NCI-H524 (cell line): Measurements from ENCODE around the gene MRTFA.
A peak's percentile ranks its signal among the peaks of the same experiment; 100 is the strongest.
"Not testable (repeated sequence)": the region's sequence is repeated elsewhere in the genome, so short reads cannot be mapped to it uniquely, and the experiment has no call there.

ENCODE experiments used
- DNase-seq, 2 experiments: peaks; one replicate each; lab custom pipeline; 2025; lab: John Stamatoyannopoulos, UW

MRTFA gene

DNA sequence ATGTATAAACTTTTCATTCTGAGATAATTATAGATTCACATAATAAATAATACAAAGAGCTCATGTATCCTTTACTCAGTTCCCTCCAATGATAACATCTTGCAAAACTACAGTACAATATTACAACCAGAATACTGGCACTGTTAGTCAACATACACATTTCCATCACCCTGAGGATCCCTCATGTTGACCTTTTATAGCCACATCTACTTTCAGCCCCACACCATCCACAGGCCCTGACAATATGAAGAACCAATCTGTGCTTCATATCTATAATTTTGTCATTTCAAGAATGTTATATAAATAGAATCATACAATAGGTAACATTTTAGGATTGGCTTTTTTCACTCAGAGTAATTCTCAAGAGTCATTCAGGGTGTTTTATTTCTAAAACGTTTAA, 115.5 kb downstream of the MRTFA start:
- DNase-seq: no peak

DNA sequence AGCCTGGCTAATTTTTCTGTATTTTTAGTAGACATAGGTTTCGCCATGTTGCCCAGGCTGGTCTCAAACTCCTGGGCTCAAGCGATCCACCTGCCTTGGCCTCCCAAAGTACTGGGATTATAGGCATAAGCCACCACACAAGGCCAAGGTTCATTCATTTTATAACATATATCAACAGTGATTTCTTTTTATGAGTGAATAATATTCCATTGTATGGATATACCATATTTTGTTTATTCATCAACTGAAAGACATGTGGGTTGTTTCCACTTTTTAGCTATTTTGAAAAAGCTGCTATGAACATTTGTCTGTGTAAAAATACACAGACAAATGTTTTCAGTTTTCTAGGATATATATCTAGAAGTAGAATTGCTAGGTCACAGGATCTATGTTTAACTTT, 116.0 kb downstream of the MRTFA start:
- no peak for DNase-seq

DNA sequence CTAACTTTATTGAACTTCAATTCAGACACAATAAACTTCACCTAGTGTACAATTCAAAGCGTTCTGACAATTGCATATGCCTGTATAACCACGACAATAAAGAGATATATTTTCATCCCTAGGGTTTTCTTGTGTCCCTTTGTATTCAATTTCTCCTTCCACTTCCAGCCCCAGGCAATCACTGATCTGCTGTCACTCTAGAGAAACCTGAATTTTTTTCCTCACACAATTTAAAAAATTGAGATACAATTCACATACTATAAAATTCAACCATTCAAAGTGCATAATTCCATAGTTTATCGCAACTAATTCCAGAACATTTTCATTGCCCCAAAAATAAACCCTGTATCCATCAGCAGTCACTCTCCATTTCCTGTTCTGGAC, 116.6 kb downstream of the MRTFA start:
- no peak for DNase-seq

DNA sequence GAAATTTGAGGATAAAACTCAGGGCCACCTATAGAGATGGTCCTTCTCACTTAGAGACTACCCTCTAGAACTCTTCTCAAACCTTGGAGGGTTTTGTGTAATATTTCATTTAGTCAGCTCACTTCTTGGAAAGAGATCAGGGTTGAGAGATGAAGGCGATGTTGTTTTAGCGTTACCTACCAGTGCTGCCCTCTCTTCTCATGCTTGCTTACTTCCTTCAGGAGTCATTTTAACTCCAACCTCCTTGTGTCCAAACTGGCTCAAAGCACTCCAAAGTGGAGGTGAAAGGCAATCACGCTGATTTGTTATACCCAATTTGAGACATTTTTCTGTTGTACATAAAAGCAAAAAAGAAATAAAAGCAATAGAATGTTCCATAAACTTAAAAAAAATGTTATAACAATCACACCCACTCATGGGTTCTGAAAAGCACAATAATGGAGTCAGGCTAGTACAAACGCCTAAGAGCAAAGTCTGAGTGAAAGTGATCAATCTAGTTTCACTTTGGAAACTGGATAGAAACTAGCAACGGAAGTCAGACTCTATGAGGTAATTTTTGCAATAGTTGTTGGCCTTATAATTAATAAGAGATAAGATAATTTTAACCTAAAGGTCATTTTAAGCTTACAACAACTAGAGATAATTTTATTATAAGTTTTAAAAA, 117.1 kb downstream of the MRTFA start:
- DNase-seq: no peak

DNA sequence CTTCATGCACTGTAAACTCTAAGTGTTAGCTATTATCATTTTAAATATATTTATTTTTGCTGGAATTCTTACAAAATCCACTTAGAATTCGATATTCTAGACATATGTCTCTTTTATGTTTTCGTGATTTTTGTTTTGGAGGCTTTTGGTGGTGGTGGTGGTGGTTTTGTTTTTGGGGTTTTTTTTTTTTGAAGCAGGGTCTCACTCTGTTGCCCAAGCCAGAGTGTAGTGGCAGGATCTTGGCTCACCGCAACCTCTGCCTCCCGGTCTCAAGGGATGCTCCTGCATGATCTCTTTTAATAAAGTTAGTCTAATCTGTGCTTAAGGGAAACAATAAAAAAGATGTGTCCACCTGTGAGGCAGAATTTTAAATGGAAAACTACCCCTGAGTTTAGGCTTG, 117.7 kb downstream of the MRTFA start:
- DNase-seq: no peak

DNA sequence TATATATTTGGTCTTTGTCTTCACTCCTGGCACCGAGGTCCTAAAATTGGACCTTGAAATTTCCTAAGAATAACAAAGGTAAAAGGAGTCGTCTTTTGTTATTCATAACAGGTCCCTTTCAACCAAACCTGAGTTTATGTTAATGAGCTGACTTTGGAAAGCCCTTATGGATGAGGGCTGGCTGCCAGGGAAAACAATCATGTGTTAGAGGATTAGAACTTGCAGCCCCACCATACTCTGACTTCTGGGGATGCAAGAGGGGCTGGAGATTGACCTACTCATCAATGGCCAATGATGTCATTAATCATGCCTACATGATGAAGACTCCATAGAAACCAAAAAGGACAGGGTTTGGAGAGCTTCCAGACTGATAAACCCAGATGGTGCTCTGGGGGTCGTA, 118.9 kb downstream of the MRTFA start:
- no peak for DNase-seq

DNA sequence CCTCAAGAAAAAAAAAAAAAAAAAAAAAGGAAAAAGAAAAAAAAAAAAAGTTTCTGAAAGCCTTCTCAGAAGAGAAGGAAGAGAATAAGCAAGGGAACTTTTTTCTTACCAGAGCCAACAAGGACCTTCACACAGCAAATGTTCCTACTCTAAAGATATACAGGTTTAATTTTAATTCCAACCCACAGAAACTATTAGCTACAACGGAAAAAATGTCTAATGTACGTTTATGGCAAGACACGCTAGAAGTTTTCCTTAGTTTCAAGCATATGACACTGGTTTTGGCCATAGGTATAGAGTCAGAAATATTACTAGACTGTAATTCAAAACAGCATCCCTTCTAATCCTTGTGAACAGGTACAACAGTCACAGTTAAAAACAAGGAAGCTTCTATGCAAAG, 120.1 kb downstream of the MRTFA start:
- DNase-seq: no peak

DNA sequence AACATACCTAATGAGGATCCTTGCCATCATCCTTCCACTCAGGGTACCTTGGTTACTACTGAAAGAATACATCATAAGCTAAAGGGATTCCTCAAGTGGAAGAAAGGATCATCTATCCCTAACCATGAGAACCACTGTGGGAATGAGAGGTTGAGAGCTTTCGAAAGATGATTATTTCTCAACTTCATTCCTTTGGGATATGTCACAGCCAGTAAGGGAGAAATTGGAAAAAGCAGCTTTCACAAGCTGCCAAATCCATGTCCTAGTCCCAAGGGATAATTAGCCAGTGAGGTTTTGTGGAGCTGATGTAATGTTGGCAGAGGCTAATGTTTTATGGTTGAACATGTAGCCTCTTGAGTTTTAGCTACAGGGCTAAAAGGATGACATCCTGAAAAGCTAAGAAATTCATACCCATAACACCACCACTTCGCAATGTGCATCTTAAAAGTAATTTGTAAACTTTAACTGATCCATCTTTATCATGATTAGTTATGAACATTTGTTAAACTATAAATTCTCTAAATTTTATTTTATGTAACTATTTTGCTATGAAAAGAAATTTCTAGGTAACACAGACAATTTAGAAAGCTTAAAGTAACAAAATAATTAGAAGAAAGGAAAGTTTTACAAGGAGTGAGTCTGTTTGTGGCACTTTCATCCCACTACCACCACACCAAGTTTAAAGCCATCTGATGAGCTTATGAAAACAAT, 123.9 kb downstream of the MRTFA start:
- DNase-seq: no peak

DNA sequence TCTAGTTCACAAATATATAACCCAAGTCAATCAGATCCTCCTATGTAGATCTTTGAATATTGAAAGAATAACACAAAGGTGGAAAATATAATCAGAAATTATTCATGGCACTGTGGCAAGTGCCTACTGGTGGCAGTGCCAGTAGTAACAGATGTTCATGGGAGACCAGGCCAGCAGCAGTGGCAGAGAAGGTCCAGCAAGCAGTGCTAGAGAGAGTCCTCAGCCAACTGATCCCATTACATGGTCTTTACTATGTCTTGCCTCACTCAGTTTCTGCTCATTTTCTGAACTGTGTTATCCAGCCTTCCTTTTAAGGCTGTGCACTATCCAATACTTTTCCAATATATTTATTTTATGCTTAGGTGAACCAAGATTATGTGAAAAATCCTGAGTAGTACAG, 124.9 kb downstream of the MRTFA start:
- DNase-seq: peak in 1 of 2 experiments; percentile 17

DNA sequence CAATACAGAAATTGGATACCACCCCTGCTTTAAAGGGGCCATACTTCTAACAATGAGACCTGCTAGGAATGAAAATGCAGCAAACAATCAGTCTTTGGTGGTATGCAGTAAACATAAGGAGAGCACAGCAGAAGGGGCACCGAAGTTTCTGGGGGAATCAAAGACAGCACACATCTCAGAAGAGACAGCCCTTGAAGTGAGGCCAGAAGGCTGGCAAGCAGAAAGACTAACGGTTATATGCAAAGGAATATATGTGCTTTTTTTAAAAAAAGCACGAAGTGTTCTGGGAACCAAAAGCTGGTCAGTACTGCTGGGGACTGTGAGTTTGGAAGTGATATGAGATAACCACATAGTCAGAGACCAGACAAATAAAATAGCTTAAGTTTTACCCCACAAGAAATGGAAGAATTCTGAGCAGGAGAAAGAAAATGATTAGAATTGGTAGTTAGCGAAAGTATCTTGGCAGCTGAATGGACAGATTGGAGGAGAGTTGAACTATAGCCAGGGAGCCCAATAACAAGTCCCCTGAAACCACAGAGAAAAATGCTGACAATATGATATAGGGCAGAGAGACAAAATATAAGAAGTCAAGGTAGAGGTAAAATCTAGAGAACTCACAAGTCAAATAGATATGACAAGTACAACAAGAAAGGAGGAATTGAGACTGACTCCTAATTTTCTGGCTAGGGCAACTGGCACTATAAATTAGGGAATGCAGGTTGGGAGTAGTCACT, 125.7 kb downstream of the MRTFA start:
- DNase-seq: no peak

DNA sequence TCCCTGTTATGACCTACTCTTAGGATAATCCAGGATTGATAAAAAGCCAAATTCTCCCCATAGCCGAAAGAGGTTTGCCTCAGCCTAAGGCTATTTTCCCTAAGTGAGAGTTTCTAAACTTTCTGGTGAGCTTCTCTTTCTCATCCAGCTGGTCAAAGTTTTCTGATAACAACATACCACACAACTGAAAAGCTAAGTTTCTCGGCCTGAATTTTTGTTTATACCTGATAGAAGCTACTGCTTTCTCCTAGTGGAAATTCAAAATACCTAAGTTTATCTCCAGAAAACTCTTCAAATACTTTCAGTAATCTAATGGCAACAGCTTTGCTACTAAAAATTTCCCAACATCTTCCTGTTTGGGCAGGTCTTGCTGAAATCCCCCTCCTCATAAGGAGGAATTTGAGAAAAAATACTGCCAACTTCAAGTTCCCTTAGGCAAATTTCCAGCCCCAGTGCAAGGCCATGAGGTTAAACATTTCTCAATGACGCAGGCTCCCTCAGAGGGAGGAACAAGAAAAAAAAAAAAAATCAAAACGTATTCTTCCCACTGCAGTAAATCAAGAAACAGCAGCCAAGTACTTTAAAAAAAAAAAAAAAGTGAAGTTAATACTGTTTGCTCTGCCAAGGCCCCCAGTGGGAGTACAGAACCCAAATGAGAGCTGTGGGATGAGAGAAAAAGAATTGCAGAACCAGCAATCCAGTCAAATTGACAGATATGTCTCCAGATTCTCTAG, 127.0 kb downstream of the MRTFA start:
- DNase-seq: no peak

DNA sequence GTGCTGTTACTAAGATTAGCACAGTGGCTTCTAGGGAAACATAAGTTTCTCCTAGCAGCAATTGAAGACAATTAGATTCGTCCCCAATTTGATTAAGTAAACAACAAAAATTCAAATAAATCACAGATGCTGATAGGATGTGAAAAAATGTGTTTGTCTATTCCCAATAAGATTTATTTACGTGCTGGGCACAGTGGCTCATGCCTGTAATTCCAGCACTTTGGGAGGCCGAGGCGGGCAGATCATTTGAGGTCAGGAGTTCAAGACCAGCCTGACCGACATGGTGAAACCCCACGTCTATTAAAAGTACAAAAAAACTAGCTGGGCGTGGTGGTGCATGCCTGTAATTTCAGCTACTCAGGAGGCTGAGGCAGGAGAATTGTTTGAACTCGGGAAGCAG, 128.5 kb downstream of the MRTFA start:
- not testable (repeated sequence) for DNase-seq

DNA sequence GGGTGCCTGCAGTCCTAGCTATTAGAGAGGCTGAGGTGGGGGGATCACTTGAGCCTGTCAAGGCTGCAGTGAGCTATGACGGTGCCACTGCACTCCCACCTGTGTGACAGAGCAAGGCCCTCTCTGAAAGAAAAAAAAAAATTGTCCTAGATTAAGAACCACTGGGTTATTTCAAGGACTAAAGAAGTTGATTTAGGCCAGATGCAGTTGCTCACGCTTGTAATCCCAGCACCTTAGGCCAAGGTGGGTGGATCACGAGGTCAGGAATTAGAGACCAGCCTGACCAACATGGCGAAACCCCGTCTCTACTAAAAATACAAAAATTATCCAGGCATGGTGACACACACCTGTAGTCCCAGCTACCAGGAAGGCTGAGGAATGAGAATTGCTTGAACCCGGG, 129.0 kb downstream of the MRTFA start:
- no peak for DNase-seq

DNA sequence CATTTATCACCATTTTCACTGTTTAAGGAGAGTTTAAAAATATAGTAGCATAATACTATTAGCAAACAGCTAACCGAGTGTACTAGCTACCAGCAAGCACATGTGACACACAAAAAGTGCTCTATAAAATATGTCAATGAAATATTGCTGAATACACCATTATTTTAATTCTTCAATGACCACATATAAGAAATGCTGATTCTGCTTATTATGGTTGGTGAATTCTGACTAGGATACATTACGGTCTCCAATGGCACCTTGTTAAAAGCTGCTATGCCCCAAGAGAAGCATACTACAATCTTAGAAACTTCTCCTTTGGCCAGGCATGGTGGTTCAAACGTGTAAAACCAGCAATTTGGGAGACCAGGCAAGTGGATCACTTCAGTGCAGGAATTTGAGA, 129.8 kb downstream of the MRTFA start:
- no peak for DNase-seq

DNA sequence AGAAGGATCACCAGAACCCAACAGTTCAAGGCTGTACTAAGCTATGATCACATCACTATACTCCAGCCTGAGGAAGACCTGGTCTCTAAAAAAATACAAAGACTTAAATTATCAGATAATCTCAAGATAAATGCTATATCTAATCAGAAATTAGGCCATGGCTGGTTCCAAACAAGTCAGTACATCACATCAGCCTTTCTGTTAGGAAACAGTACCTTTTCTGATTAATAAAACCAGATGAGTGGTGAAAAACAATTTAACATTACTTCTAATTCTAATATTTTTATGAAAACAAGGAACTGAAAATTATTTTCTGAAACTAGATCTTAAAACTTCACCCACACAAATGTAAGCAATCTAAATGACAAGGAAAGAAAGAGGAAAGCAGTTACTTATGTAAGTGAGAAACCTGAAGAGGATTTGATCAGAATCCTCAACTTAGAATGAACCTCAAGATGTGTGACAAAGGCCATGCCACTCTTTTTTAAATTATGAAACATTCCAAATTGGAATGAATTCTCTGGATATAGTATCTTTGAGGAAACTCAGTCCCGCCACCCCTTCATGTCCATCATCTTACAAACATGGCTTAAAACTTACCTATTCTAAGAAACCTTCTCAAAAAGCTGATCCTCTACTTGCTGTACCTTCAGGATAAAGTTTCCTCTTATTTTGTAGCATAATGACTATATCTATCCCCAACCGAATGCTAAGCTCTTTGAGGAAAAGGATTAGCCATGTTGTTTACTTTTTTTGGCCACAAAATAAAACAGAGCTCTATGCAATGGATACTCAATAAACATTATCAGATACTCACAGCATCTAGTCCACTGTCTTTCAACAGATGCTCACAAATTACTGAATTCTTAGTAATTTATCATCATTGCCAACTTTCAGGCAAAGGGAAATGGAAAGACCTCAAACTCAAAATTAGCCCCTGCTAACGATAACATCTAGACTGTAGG, 132.0 kb downstream of the MRTFA start:
- DNase-seq: no peak

DNA sequence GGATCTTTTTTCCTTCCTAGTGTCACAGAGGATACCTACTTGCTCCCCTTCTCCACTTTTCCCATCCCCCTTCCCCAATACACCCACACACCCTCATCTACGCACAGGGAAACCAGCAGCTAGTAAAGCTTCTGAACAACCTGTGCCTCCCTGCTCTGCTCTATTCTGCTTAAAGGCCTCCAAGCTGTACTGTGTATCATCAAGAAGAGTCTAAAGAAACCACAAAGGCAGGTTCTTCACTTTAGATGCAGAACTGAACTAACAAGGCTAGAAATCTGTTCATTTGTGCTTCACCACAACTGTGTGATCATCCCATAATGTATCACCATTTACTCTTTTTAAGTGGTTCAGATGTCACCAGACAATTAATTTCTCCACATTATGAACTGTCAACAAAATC, 133.6 kb downstream of the MRTFA start:
- no peak for DNase-seq

DNA sequence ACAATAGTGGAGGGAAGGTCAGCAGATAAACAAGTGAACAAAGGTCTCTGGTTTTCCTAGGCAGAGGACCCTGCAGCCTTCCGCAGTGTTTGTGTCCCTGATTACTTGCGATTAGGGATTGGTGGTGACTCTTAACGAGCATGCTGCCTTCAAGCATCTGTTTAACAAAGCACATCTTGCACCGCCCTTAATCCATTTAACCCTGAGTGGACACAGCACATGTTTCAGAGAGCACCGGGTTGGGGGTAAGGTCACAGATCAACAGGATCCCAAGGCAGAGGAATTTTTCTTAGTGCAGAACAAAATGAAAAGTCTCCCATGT, 136.1 kb downstream of the MRTFA start:
- peak in 1 of 2 experiments; percentile 62 for DNase-seq

DNA sequence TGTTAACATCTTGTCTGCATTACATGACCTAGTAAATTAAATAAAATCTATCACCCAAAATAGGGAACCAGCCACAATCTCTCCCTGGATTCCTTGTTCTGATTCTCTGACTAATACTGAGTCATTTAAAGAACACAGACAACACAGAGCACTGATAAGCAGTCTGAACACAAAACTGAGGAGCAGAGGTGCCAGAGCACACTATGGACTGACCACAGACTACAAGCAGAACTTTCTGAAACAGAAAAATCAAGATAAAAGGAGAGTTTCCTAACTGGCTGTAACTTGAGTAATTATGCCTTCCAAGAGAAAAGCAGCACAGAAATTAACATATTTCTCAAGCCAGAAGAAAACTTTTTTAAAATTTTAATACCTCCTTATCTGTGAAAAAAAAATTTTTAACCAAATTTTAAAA, 137.3 kb downstream of the MRTFA start:
- no peak for DNase-seq

DNA sequence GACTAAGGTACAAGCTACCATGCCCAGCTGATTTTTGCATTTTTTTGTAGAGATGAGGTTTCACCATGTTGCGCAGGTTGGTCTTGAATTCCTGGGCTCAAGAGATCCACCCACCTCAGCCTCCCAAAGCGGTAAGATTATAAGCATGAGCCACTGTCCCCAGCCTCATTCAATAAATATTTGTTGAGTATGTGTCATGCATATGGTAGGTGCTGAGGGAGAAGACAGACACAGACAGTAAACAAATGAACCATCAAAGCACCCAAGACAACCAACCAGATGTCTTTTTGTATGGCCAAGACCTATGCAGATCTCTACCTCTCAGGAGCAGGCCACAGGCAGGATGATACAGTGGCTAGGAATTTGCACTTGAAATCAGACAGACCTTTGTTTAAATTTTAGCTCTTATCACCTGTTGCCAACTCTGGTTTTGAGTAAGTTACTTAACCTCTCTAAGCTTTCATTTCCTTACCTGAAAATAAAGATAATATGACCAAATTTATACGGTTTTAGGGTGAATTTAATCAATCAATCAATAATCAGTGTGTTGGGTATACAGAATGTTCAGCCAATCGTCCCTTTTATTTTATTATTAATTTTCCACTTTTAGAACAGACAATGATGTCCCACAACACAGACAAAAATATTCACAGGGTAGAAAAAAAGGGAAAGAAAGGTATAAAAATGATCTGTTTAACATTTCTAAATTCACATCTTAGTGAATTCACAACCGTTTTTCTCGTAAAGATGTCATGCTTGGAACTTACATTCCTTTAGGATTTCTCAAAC, 137.9 kb downstream of the MRTFA start:
- DNase-seq: no peak

DNA sequence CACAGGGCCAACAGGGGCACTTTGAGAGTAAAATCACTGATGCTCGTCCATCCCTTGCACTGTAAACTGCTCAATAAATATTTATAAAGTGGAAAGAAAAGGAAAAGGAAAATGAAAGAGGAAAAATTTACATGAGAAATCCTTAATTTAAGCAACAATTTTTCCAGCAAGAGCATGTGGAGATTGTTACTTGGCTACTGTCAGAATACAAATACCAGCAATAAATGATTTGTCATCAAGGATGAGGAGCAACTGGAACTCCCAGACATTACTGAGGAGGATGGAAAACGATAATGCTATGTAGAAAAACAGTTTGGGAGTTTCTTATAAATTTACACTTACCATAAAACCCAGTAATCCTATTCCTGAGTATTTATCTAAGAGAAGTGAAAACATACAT, 143.1 kb downstream of the MRTFA start:
- no peak for DNase-seq
